WERI-Rb-1 (cell line): ENCODE measurements around the gene NRAS.
"Not testable (repeated sequence)": the region's sequence is repeated elsewhere in the genome, so short reads cannot be mapped to it uniquely, and the experiment has no call there.

Experiments used
- DNase-seq: peaks from one replicate; pipeline ENCODE4 v3.0.0-alpha.2; 2020
- H3K27ac ChIP-seq: fragments of 250-450 bp; sonication (Bioruptor Pico); 2 replicates; pipeline ENCODE4 v1.5.1; 2020; ENCODE audit warnings: mild to moderate bottlenecking, moderate library complexity
- H3K27me3 ChIP-seq: fragments of 250-450 bp; sonication (Bioruptor Pico); 2 replicates; pipeline ENCODE4 v1.5.1; 2021; ENCODE audit warnings: mild to moderate bottlenecking, low read depth, moderate library complexity; ENCODE audit not compliant: insufficient read depth, severe bottlenecking
- H3K36me3 ChIP-seq: fragments of 250-450 bp; sonication (Bioruptor Pico); 2 replicates; pipeline ENCODE4 v1.5.1; 2020; ENCODE audit warnings: mild to moderate bottlenecking, moderate library complexity
- H3K4me3 ChIP-seq: 2 replicates; pipeline ENCODE4 v1.5.1; 2011; ENCODE audit warnings: low read depth, mild to moderate bottlenecking, control low read depth, low read length
- H3K9me3 ChIP-seq: fragments of 250-450 bp; sonication (Bioruptor Pico); 2 replicates; pipeline ENCODE4 v1.5.1; 2021; ENCODE audit warnings: mild to moderate bottlenecking, moderate library complexity; ENCODE audit not compliant: severe bottlenecking
- TF ChIP-seq, protein P1 (sequence below): IDR thresholded peaks from 2 replicates; pipeline ENCODE4 v1.5.1; 2011; ENCODE audit warnings: low read depth, mild to moderate bottlenecking, control low read depth, inconsistent platforms, low read length

The NRAS gene

DNA sequence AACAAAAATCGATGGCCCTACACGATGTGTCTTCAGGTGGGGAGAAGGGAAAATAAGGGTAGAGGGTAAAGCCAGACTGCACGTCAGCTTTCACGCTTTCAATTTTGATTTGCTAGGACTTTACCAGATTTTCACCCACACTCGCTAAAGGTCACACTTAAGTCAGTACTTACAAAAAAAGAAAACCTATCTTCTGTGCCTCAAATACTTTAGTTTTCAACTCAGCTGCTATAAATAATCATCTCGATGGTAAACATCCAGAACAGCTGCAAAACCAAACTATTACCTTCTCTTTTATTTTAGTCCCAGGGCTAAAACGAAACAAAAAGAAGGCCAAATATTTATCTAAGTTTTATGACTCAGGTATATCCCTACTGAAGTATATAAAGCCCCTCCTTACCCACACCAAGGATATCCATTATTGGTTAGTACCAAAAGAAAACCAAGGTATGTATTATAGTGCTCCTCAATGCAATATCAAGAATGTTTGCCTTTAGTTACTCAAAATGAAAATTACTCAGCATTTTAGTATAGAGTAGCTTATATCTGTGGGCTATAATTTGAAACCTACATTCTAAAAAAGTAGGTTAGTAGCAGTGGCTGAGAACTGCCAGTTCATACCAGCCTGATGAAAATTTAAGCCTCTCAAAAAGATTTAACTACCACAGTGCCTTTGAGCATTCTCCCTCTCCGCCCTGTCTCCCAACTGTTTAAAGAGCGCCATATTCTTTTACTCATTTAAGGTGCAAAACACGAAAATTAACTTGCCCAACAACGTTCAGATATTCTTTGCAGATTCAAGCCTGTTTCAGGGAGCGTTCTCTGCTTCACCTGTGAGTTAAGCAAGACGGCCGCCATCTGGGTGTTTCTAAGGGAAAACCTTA is 39.7 kb upstream of the NRAS start:
- DNase-seq, result no peak
- no peaks in the 10 kb centered on the region for H3K9me3 ChIP-seq
- H3K27me3 ChIP-seq, result no peaks in the 10 kb centered on the region
- peak overlapping the region; percentile 98 for H3K4me3 ChIP-seq
- H3K27ac ChIP-seq, result peak overlapping the region; percentile 100
- H3K36me3 ChIP-seq, result peaks cover 32% of the 10 kb centered on the region
- TF ChIP-seq, protein P1, sequence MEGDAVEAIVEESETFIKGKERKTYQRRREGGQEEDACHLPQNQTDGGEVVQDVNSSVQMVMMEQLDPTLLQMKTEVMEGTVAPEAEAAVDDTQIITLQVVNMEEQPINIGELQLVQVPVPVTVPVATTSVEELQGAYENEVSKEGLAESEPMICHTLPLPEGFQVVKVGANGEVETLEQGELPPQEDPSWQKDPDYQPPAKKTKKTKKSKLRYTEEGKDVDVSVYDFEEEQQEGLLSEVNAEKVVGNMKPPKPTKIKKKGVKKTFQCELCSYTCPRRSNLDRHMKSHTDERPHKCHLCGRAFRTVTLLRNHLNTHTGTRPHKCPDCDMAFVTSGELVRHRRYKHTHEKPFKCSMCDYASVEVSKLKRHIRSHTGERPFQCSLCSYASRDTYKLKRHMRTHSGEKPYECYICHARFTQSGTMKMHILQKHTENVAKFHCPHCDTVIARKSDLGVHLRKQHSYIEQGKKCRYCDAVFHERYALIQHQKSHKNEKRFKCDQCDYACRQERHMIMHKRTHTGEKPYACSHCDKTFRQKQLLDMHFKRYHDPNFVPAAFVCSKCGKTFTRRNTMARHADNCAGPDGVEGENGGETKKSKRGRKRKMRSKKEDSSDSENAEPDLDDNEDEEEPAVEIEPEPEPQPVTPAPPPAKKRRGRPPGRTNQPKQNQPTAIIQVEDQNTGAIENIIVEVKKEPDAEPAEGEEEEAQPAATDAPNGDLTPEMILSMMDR, result no peak

DNA sequence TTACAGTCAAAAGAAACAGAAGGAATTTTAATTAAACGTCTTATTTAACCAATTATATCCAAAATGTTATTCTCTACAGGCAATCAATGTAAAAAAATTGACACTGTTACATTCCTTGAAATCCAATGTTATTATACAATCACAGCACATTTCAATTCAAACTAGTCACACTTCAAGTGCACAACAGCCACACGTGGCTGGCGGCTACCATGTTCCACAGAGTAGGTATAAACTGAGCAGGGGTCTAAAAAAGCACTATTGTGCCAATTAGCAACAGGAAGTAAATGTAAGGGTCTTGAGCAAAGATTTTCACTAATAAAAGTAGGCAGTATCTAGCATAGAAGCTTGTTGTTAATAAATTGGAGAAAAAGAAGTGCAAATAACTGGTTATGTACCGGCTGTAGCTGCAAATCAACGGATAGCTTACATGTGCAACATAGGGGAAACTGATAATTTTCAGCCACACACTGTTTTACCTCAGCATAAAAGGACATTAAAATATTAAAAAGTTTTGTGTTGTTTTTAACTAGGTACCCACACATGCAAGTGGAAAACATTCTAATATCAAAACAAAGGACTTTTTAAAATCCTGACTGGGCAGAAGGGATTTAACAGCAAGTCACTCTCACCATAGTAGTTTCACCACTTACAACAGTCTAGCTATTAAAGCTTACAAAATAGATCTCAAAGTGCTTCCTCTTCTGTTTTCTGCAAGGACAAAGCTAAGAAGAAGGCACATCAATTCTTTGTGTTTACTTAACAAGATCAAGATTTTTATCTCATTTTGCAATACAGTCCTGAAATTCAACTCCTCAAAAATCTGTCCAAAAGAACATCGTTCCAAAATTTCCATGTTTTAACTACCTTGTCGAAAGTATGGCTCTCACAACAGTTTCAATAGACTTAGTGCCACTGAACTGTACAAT is 38.7 kb upstream of the NRAS start:
- TF ChIP-seq, protein P1, result no peak
- peaks cover 38% of the 10 kb centered on the region for H3K36me3 ChIP-seq
- no peaks in the 10 kb centered on the region for H3K27me3 ChIP-seq
- no peaks in the 10 kb centered on the region for H3K9me3 ChIP-seq
- no peak overlapping the region for H3K27ac ChIP-seq
- DNase-seq, result no peak
- H3K4me3 ChIP-seq, result no peak overlapping the region

DNA sequence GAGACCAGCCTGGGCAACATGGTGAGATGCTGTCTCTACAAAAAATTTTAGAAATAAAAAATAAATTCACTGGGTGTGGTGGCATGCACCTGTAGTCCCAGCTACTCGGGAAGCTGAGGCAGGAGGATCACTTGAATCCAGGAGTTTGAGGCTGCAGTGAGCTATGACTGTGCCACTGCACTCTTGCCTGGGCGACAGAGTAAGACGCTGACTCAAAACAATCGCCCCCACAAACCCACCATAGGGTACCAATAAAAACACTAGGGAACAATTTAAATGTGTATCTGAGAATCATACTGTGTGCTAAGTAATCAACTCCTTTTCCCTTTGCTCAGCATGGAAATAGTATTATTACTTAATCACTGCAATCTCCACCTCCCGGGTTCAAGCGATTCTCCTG is 37.1 kb upstream of the NRAS start:
- H3K9me3 ChIP-seq, DNase-seq, H3K27me3 ChIP-seq, H3K4me3 ChIP-seq, H3K27ac ChIP-seq: not testable (repeated sequence)
- H3K36me3 ChIP-seq, result peaks cover 53% of the 10 kb centered on the region

DNA sequence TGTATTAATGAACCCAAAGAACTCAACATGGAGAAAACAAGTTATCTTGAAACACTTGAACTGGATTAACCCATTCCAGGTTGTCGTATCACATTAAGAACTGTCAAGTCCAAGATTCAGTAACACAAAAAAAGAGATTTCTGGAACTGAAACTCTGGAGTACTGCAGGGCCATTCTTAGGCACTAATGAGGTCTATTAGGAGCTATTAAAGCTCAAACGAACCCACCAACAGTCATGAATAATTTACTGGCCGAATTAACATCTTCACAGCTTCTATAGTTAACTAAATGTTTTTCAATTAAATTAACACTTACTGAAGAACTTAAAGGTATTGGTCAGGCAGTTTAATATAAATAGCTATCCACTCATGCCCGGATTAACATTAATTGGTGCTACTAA is 36.6 kb upstream of the NRAS start:
- Histone ChIP-seq H3K9me3 (no peaks in the 10 kb centered on the region), H3K27me3 (no peaks in the 10 kb centered on the region), H3K4me3 (no peak overlapping the region), H3K27ac (no peak overlapping the region), H3K36me3 (peaks cover 59% of the 10 kb centered on the region)
- TF ChIP-seq, protein P1, result no peak
- DNase-seq, result no peak

DNA sequence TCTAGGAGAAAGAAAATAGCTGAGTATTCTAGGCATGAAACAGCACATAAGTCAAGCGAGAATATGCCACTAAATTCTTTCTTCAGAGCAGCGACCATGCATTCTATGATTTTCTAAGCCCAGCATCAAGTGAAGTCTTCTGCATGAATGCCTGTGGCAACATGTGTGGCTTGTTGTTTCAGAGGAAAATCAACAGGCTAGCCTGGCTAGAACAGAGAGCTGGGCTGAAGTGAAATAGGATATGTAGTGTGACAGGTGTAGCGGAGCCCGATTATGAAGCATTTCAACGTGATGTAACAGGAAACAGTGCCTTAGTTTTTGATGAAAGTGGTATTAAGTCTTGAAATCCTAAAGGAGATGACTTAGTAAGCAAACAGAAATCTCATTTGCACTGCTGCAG is 34.2 kb upstream of the NRAS start:
- no peak for DNase-seq
- no peaks in the 10 kb centered on the region for H3K9me3 ChIP-seq
- H3K36me3 ChIP-seq, result peaks cover 63% of the 10 kb centered on the region
- H3K27ac ChIP-seq, result no peak overlapping the region
- H3K27me3 ChIP-seq, result no peaks in the 10 kb centered on the region
- TF ChIP-seq, protein P1, result no peak
- H3K4me3 ChIP-seq, result no peak overlapping the region

DNA sequence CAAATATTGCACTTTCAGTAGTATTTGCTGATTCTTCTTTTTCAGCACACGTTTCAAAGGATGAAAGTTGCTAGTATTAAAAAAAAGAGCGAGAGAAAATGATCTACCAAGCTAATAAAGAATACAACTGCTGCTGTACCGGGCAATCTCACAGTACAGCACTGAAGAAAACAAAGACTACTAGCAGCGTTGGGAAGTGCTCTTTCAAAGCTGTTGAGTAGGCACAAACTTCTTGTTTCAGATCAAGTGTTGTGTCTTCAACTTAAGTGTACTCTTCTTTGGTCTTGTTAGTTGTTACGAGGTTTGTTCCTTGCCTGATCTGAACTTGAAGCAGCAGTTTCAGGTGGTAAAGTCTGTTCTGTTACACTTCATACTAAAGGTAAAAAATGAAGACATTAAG is 33.3 kb upstream of the NRAS start:
- no peak overlapping the region for H3K27ac ChIP-seq
- TF ChIP-seq, protein P1, result no peak
- H3K9me3 ChIP-seq, result no peaks in the 10 kb centered on the region
- H3K4me3 ChIP-seq, result no peak overlapping the region
- peaks cover 63% of the 10 kb centered on the region for H3K36me3 ChIP-seq
- no peaks in the 10 kb centered on the region for H3K27me3 ChIP-seq
- DNase-seq, result no peak
